ENCODE data around the gene SLC26A9. TPM values are rescaled to one million over a fixed set of nuclear protein-coding genes. Genes with fewer than 3 reads are reported as not detected.

The SLC26A9 gene
- total and polyA plus RNA-seq, 2 of the 4 experiments (the other 2 are of a cell fraction): not detected

GRCh38 chr1:205939690-205940330 is 3.4 kb downstream of the SLC26A9 start:
- Histone ChIP-seq H4K5ac (ENCODE audit: low read depth, low read length) (no peak overlapping the region), H4K20me1 (ENCODE audit: insufficient read depth, low read length) (no peaks in the 10 kb centered on the region), H2AK9ac (replicated peaks; ENCODE audit: low read depth, low read length, poor library complexity) (no peak overlapping the region), H3K4me3 (ENCODE audit: insufficient read depth, low read depth, low read length) (no peak overlapping the region), H3K9me1 (ENCODE audit: insufficient read depth, low read length) (0 out of 2 replicates have a peak, but pooled peaks cover 2% of the 10 kb centered on the region), H3K27ac (ENCODE audit: insufficient read depth, low read length) (no peak overlapping the region), H3K36me3 (ENCODE audit: control insufficient read depth, insufficient read depth, low read length) (no peaks in the 10 kb centered on the region), H2BK5ac (ENCODE audit: low read depth, low read length, poor library complexity, severe bottlenecking) (no peak overlapping the region), H3K23ac (ENCODE audit: low read depth, low read length) (no peak overlapping the region), H3K4me2 (ENCODE audit: low read depth, low read length) (no peak overlapping the region), H2AK5ac (ENCODE audit: low read depth, low read length) (no peak overlapping the region), H3K18ac (ENCODE audit: low read depth, low read length) (no peak overlapping the region), H3K4me1 (ENCODE audit: control insufficient read depth, insufficient read depth, low read length) (peaks cover 2% of the 10 kb centered on the region; the same call in 1 of the 2 replicates), H3K79me1 (ENCODE audit: low read depth in 1 of 2, low read length in 2 of 2) (no peaks in the 10 kb centered on the region), H3K14ac (replicated peaks; ENCODE audit: low read depth, low read length) (no peak overlapping the region), H4K8ac (ENCODE audit: low read depth in 2 of 2, low read length in 2 of 2) (no peak overlapping the region), H2AFZ (replicated peaks; ENCODE audit: low read length, poor library complexity) (no peak overlapping the region), H2BK120ac (ENCODE audit: low read depth, low read length) (no peak overlapping the region), H3K56ac (ENCODE audit: extremely low read depth, insufficient read depth, low read length) (no peak overlapping the region), H3K9me3 (ENCODE audit: control insufficient read depth, insufficient read depth, low read length) (no peaks in the 10 kb centered on the region), H2BK15ac (ENCODE audit: low read depth, low read length) (no peak overlapping the region), H2BK20ac (ENCODE audit: low read depth, low read length) (no peak overlapping the region), H4K91ac (ENCODE audit: insufficient read depth, low read depth, low read length) (no peak overlapping the region), H3K27me3 (ENCODE audit: control insufficient read depth, insufficient read depth, low read length) (peaks cover 42% of the 10 kb centered on the region), H3K9ac (ENCODE audit: low read depth, low read length) (no peak overlapping the region), H3K4ac (ENCODE audit: low read depth, low read length) (no peak overlapping the region)
- ChIA-PET POLR2A (ENCODE audit: unreplicated experiment) (no interaction called here), CTCF (no interaction called here)
- WGBS, 2 experiments (ENCODE audit: extremely low coverage in 2 of 2, insufficient read length in 1 of 2): no CpG with 5 or more reads among the region's 7 CpGs
- no peak for DNase-seq
- no peak for ATAC-seq (ENCODE audit: low read depth)
- dilution Hi-C loops (cut with HindIII; ENCODE audit: low sequenced_read_pairs, unreplicated experiment): no loop called here
- intact Hi-C loops (cut with micrococcal nuclease): no loop called here
- no TSS peak for BruUV-seq (replicated peaks)
- TF ChIP-seq CEBPB (IDR thresholded peaks at IDR 0.05; ENCODE audit: low read depth, low read length) (no peak), MAFK (IDR thresholded peaks at IDR 0.05; ENCODE audit: low read depth, low read length) (no peak), MAZ (IDR thresholded peaks at IDR 0.05; ENCODE audit: borderline replicate concordance, low read depth, low read length) (no peak)
- in situ Hi-C loops (cut with MboI; ENCODE audit: low sequenced_read_pairs): no loop called here
